ENCODE data around the gene POMP.

DNA sequence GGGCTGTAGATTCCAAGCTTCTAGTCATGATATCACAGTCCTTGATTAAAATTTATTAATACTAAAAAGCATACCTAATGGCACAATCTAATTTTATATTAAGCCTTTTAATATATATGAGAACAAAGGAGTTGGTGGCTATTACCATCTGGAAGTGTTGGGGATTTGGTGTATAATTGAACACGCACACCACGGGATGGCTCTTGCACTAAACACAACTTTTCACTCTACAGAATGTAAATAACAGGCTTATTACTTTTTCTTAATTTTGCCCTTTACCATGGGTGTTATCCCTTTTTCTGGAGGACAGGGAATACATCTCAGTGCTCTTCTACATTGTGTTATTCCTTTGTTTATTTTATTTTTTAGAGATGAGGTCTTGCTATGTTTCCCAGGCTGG is 21.6 kb downstream of the POMP start:
- TF ChIP-seq, protein P1, sequence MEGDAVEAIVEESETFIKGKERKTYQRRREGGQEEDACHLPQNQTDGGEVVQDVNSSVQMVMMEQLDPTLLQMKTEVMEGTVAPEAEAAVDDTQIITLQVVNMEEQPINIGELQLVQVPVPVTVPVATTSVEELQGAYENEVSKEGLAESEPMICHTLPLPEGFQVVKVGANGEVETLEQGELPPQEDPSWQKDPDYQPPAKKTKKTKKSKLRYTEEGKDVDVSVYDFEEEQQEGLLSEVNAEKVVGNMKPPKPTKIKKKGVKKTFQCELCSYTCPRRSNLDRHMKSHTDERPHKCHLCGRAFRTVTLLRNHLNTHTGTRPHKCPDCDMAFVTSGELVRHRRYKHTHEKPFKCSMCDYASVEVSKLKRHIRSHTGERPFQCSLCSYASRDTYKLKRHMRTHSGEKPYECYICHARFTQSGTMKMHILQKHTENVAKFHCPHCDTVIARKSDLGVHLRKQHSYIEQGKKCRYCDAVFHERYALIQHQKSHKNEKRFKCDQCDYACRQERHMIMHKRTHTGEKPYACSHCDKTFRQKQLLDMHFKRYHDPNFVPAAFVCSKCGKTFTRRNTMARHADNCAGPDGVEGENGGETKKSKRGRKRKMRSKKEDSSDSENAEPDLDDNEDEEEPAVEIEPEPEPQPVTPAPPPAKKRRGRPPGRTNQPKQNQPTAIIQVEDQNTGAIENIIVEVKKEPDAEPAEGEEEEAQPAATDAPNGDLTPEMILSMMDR (IDR thresholded peaks at IDR 0.05): no peak
- TF ChIP-seq POLR2A (IDR thresholded peaks at IDR 0.05): no peak

All from right lobe of liver (tissue), 4 donors.